NCI-H1930 (cell line): ENCODE results near the gene ZFAND2B.

Experiments used
- DNase-seq, 2 experiments: peaks; one replicate each; lab custom pipeline; 2025; lab: John Stamatoyannopoulos, UW

The ZFAND2B gene, protein sequence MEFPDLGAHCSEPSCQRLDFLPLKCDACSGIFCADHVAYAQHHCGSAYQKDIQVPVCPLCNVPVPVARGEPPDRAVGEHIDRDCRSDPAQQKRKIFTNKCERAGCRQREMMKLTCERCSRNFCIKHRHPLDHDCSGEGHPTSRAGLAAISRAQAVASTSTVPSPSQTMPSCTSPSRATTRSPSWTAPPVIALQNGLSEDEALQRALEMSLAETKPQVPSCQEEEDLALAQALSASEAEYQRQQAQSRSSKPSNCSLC

DNA sequence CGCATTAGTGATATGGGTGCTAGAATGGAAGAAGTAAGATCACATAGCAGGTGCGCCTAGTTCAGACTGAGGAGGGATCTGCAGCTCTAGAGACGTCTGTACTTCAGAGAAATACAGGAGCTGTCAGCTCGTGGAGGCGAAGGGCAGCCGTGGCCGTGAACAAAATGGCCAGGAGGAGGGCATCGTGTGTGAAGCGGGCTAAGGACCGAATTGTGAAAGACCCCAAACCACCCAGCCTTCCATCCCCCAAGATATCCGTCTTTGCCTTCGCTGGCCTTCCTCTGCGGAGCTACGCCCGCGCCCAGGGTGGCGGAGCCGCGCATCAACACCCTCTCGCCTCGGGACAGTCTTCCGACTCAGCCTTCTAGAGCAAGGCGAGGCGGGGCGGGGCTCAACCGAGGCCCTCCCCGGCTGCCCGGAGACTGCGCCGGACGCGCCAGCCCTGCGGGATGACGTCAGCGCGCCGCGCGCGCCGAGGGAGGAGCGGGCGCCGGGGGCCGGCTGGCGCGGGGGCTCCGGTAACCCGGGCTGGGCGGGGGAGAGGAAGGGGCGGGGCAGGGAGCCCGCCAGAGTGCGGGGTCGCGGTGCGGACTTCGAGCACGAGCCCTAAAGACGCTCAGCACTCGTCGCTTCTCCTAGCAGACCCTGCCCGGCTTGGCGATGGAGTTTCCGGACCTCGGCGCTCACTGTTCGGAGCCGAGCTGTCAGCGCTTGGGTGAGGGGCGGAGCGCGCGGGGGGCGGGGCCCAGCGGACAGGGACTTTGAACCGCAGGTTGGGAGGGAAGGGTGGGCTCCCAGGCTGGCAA lies at the start of gene ZFAND2B:
ZFAND2B (plus strand) TSS at position 455 of the 806 bp plus-strand sequence; CDS start at position 661, 206 bp downstream.
- DNase-seq: peak; percentile 87 to 92

DNA sequence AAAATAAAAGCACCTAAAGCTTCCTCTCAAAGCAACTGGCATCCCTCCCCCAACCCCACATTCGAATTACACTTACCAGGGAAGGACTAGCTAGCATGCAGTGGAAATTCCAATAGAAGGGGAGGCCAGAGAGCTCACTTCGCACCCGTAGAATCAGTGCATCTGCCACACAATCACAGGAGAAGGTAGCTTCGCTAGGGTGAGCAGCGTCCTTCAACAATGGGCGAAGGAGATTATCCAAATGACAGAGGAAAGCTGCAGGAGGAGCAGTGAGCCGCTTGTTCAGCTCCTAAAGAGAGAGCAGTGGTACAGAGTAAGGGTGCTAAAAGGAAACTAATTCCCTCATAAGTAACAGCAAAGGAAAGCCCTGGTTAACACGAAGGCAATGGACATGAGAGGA lies 49.2 kb upstream of the ZFAND2B start:
- DNase-seq: no peak

DNA sequence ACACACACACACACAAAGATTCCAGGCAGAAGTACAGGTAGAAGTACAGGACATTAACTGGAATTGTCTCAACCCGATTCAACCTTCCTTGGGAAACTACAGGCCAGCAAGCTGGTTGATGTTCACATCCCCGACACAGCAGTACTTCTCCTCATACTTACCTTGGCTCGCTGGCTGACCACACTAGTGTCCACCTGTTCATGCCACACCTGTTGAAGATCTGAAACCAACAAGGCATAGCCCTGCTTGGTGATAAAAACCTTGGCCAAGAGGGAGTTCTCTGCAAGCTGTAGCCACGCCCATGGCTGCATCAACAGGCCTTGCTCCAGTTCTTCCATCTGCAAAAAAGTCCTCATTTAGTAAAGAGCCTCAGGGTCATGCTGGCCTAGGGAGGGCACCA lies 48.6 kb upstream of the ZFAND2B start:
- no peak for DNase-seq

DNA sequence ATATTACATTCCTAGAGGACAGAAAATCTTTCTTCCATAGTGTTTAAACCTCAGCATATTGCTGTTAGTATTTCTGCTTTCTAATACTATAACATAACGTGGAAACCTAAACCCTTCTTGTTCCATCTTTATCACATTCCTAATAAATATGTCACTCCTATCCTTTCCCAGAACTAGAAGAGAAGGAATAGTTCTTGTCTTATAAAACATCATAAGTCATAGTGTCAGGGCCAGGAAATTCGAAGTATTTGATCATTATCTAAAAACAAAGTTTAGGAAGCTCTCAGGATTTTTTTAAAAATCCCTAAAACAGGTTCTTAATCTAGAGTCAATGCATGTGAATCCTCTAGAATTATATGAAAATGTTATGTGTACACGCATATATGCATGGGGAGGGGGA lies 48.0 kb upstream of the ZFAND2B start:
- DNase-seq: no peak

DNA sequence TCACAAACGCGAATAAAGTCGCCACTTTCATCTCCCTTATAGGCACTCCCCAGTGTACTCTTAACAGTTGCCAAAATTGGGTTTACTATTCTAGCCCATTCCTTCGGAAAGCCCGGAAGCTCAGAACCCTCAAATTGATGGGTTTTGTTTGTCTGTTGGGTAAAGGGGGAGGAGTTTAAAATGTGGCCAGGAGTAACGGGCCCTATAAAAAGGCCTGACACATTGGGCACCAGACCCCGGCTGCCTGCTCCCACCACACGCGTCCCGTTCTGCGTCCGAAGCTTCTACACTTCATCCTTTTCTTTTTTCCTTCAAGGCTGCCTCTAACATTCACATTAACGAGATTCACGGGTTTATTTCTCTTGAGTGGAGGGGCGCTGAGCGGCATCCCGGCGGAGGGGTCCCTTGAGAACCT lies 46.8 kb upstream of the ZFAND2B start:
- DNase-seq: no peak

DNA sequence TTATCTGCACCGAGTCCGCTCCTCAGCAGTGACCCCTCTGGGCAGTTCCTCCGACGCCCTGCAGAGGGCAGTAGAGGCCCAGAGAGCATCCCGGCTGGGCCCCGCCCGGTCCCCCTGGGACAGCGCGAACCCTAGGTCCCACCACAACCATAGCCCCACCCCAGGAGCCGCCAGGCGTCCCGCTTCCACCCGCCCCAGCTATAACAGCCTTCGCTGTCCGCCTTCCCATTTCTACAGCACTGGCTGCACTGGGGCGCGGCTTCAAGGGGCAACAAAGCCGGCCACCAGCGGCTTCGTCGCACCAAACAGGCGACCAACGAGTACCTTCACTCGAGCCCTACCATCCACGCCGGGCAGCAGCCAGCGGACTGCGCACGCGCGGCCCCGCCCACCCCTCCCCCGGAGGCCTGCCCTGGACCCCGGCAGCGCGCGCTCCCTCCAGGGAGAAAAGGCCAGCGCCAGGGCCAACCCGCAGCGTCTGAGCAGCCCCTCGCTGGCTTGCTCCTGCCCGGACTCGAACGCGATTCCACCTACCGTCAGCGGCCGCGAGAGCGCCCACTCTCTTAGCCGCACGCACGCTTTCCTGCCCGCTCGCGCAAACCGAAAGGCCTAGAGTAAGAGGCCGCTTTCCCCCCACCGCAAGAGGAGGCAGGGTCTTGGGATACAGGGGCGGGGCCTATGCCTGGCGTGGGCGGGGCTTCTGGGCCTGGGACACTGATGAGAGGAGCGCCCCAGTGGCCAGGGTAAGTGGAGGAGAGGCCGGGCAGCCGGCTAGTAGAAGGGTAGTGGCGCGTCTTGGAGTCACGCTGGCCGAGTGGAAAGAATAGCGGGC lies 46.2 kb upstream of the ZFAND2B start, which contains the start of gene NHEJ1:
NHEJ1 (minus strand) TSS at position 630 of the 832 bp plus-strand sequence. CDS start 2,453 bp downstream, outside the sequence.
- peak; percentile 87 to 89 for DNase-seq

DNA sequence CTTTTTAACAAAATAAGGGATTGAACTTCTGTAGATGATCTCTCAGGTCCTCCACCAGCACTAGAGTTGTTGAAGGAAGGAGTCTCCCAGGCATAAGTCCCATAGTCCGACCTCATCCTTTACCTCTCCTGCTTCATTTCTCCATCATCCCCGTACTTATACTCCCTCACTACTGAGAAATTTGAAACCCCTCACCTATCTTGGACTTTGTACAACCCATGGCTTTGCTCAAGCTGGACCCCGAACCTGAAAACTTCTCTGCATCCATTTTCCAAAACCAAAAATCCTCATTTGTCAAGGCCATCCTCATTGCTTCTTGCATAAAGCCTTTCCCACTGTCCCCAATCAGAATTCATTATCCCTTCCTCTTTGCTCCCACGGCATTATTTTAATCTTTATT lies 45.5 kb upstream of the ZFAND2B start:
- DNase-seq: no peak

DNA sequence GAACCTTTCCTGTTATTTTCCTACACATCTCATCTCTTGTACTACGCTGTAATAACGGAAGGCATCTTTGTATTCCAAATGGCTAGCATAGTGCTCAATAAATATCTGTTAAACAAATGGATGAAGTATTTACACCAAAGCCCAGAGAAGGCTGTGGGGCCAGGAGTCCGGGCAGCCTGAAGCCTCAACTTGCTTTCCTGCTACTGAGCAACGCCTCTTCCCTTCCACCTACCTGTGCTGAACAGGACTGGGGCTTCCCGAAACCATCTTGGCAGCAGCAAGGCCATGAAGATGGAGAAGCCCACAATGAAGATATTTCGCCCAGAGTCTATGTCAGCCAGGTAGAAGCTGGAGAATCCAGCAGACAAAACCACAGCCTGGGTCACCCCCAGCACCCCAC lies 43.4 kb upstream of the ZFAND2B start:
- no peak for DNase-seq

DNA sequence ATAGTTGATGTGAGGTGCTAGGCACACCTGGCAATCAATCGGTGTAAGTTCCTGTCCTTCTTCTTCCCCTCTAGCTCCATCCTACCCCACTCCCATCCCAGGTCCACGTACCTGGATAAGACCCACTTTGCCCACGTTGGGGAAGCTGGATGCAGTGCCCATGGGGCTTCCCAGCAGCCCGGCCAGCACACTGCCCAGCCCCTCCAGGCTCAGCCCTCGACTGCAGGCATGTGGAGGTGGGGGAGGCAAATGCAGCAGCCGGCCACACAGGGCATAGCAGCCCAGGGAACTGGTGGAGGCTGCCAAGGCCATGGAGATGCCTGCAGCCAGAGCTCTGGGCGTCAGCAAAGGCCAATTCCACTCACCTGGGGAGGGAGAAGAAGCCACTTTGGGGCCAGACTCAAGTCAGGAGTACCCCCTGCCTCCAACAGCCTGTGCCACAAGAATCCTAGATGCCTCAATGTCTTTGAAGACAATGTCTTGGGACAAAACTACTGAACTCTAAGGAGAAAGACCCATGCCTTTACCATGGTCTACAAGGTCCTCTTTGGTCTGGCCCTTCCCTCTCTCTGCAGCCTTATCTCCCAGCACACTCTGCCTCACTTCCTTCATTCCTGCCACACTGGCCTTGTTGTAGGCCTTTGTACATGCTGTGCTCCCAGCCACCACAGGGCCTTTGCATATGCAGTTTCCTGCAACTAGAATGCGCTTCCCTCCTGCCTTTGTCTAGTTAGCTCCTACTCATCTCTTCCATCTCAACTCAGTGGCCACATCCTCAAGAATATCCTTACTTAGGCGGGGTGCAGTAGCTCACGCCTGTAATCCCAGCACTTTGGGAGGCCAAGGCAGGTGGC lies 41.3 kb upstream of the ZFAND2B start:
- DNase-seq: no peak

DNA sequence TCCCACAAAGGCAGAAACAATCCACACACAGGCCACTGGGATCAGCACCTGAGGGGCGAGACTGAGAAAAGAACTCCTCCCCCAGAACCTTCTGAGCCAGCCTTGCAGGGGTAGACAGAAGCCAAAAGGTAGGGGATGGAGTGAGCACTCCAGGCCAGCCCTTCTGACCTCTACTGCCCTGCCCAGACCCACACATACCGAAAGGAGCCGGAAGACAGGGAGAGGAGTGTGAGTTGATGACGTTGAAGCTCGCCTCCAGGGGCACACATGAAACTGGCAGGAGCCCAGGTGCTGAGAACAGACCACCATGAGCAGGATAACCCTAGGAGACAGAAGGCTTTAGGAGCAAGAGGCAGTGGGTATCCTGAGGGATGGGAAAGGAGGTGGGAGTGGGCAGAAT lies 38.6 kb upstream of the ZFAND2B start:
- DNase-seq: no peak

DNA sequence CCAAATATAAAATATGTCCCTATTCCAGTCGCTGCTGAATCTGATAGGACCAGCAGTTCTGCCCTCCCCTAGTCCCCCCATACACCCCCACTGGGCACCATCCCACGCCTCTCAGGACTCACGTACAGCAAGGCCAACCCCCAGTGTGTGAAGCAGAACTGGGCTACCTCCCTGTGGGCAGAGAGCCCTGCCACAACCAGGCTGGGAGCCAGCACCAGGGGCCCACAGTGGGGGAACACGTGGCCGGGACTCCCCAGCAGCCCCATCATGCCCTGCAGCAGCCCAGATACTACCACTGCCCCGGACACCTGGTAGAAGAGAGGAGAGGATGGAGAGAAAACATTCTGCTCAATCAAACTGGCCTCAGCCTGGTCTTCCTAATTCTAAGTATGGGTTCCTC lies 38.1 kb upstream of the ZFAND2B start:
- DNase-seq: no peak

DNA sequence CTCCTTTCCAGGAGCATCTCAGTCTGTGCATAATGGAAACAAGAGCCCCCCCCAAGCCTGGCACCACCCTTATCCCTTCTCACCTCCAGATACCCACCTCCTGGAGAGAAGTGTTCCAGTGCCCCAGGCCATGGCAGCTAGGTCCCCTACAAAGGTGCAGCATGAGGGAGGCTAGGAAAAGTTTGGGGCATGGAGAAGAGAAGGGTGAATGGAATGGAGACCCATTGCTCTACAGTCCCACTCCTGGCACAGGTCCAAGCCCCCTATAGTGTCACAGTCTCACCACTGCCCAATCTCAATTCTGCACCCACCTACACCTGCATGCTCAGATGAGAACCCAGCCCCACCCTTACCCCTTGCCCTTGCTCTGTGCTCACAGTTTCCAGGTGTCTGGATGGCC lies 37.6 kb upstream of the ZFAND2B start:
- DNase-seq: no peak

DNA sequence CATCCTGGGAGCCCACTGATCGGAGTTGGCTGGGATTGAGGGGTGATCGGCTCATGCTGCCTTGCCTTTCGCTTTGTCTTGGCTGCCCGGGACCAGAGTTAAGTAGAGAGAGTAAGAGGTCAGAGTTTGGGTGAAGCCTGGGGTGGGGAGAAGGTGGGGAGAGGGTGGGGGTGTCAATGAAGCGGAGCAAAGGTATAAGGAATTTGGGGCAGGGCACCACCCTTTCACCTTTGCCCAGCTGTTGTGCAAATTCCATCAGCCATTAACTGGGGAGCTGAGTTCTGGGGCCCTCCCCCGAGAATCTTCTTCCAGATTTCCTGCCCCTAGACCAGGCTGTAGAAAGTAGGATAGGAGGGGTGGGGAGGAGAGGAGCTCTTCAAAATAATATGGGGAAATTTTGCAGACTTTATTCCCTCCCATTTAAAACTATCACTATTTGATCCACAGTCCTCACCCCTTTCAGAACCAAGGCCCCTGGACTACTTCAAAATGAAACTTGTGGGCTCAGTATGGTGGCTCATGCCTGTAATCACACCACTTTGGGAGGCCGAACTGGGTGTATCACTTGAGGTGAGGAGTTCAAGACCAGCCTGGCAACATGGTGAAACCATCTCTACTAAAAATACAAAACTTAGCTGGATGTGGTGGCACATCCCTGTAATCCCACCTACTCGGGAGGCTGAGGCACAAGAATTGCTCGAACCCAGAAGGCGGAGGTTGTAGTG lies 36.5 kb upstream of the ZFAND2B start, which contains the start of gene SLC23A3:
SLC23A3 (minus strand) TSS at position 100 of the 725 bp plus-strand sequence; CDS start at position 55, 45 bp downstream.
- no peak for DNase-seq

DNA sequence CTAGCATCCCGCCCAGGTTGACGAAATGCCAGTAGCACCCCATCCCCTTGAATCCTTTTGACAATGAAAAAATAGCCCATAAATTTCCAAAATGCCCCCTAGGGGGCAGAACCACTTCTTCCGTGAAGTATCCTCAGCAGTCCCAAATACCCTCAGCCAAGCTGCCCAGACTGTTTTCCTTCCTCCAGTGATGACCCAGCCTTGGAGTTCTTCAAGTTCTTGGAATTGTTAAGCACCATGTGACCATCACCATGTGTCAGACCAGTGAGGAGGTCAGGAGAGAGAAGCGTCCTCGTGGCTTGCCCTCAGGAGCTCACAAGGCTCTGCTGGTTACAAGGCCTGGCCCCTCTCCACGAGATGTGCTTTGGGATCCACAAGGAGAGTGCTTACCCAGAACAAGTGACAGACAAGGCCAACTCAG lies 35.3 kb upstream of the ZFAND2B start:
- peak in 1 of 2 experiments; percentile 24 for DNase-seq

DNA sequence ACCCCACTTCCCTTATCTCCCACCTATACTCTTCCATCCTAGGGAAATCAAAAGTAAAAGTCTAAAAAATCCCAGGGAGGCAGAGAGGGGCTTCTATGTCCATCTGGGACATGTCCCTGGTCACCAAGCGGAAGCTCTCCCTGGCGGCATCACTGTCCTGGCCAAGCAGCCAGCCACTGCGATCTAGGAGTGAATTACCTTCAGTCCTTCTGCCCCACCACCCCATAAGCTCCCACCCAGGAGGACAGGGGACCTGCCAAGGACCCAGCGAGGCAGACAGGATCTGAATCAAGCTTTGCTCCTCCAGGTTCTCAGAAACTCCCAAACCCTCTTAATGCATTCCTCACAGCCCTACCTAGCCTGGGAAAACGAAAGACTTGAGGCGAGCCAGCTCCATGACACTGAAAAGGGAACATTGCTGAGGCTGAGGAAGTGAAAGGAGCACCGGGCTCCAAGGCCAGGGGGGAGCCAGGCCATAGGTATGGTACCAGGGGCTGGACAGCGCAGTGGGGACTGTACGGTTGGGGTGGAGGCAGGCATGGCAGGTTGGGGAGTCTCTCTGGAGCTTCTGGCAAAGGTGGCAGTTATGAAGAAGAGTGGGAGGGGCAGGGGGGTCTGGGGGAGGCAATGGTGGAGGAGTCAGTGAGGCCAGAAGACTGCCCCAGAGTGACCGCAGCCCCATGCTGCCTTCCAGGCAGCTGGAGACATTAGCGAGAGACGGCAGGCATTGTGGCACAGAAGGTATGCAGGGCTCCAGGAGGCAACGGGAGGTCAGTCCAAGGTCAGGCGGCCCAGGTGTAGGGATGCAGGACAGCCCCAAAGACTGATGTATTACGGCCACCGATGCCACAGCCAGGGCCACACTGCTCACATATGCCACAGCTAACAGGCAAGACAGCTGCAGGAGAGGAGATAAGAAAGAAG lies 34.1 kb upstream of the ZFAND2B start:
- DNase-seq: no peak

DNA sequence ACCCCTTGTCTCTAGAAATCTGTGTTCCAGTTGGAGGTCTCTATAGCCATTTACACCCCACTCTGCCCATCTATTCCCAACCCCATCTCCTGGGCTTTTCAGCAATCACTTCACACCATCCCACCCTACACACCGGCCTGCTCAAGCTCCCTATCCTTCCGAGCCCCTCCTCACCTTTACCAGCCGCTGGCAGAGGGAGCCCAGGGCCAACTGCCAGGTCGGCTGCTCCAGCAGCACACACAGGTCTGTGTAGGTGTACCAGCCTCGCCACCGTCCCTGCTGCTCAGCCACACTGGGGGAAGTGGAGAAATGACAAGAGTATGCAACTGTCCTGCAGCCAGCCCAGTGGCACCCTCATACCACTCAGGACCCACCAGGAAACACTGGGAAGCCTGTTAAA lies 33.4 kb upstream of the ZFAND2B start:
- DNase-seq: no peak

DNA sequence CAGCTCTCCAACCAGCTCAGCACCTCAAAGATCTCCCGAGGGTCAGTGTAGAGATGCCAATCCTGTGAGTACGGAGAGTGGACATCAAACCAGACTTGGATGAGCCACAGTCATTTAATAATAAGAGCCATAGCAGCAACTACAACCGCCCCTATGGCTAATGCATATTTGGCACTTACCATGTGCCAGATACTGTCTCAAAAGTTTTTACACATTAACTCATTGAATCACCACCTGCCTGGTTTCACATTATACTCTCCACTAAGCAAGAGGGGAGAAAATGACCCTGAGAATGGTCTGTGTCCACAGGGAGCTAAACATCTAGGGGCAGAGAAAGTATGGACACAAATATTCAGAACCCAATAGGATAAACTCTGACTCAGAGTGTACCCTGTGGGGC lies 32.4 kb upstream of the ZFAND2B start:
- no peak for DNase-seq

DNA sequence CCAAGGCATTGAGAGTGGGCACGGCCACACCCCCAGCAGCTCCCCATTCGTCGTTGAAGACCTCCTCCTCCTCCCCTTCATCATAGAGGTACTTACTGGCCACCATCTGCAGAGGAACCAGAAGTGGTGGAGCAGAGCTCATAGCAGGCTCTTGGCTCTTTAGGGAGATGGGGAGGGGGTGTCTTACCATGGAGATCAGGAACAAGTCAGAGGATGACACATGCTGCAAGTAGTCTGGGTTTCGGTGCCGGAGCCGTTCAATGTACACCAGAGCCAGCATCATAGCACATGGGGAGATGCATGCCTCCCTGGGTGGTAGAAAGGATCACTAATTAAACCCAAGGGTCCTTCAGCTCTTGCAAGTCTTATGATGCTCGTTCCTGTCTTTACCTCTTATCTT lies 31.8 kb upstream of the ZFAND2B start:
- DNase-seq: no peak

DNA sequence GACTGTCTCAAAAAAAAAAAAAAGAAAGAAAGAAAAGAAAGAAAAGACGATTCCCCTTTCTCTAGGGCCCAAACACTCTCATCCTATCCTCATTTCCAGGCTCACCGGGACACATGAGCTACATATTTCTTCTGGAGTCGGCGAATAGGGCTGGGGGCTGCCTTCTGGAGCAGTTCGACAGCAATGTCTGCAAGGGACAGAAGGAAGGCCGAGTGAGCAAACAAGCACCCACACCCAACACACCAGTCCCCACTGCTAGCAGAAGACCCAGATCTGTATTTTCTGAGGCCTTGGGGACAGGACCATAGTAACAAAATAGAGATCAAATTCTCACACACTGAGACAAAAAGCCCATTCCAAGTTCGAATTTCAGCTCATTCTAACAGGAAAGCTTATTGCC lies 31.1 kb upstream of the ZFAND2B start:
- no peak for DNase-seq
